ENCODE measurements around the gene PEX7. TPM values are rescaled to one million over a fixed set of nuclear protein-coding genes. Genes with fewer than 3 reads are reported as not detected.

PEX7 gene
- total and polyA plus RNA-seq, 2 donors (not counting 1 experiment from before 2014, with no cell fraction given): 10.2 to 18.0 TPM

DNA sequence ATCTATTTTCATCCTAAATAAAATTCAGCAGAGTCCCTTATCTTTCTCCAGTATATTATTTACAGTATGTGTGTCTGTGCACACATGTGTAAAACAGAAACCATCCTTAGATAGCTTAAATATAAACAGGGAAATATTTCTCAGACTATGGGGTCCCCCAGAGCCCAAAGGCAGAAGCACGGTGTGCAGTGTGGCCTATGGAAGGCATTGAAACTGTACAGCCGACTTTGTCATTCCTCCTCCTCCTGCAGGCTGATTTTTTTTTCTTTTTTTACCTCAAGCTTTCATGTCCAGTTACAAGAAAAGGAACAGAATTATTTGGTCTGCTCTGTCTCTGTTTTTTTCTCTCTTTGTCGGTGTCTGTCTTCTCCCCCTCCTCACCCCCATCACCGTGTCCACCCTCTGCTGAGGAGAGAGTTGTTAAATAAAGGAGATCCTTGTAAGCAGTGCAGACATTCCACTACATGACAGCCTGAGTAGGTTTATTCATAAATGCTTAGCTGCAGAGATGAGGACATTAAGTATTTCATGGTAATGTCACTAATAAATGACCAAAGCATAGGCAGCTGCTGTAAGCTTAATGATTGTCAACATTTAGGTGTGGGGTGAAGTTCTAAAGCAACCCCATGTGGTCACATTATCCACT lies 67.9 kb downstream of the PEX7 start:
- Histone ChIP-seq H3K4me1 (ENCODE audit: control insufficient read depth, extremely low read depth, insufficient read depth, low read length) (no peaks in the 10 kb centered on the region), H3K9ac (ENCODE audit: insufficient read depth, low read length) (no peak overlapping the region), H3K79me2 (ENCODE audit: control insufficient read depth, insufficient read depth, low read length) (no peaks in the 10 kb centered on the region), H3K27me3 (ENCODE audit: control insufficient read depth, insufficient read depth, low read length) (no peaks in the 10 kb centered on the region), H3K9me3 (ENCODE audit: control insufficient read depth, insufficient read depth, low read depth, low read length) (no peaks in the 10 kb centered on the region), H3K4me2 (ENCODE audit: extremely low read depth, insufficient read depth, low read length) (no peak overlapping the region), H4K20me1 (ENCODE audit: control insufficient read depth, extremely low read depth, insufficient read depth, low read length) (no peaks in the 10 kb centered on the region), H3K4me3 (replicated peaks in 1 of 4; ENCODE audit: control extremely low read depth in 1 of 4, insufficient read depth in 1 of 4, low read depth in 3 of 4, low read length in 4 of 4) (no peak overlapping the region), H3K36me3 (ENCODE audit: control insufficient read depth, insufficient read depth, low read length) (no peaks in the 10 kb centered on the region), H3K27ac (ENCODE audit: insufficient read depth, low read length) (no peak overlapping the region), H2AFZ (ENCODE audit: low read length) (no peak overlapping the region)
- TF ChIP-seq, protein P1, sequence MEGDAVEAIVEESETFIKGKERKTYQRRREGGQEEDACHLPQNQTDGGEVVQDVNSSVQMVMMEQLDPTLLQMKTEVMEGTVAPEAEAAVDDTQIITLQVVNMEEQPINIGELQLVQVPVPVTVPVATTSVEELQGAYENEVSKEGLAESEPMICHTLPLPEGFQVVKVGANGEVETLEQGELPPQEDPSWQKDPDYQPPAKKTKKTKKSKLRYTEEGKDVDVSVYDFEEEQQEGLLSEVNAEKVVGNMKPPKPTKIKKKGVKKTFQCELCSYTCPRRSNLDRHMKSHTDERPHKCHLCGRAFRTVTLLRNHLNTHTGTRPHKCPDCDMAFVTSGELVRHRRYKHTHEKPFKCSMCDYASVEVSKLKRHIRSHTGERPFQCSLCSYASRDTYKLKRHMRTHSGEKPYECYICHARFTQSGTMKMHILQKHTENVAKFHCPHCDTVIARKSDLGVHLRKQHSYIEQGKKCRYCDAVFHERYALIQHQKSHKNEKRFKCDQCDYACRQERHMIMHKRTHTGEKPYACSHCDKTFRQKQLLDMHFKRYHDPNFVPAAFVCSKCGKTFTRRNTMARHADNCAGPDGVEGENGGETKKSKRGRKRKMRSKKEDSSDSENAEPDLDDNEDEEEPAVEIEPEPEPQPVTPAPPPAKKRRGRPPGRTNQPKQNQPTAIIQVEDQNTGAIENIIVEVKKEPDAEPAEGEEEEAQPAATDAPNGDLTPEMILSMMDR (conservative IDR thresholded peaks at IDR 0.05 in 1 of 2, IDR thresholded peaks at IDR 0.05 in 1 of 2; ENCODE audit: low read depth in 1 of 2, low read length in 2 of 2): no peak
- TF ChIP-seq EZH2 (IDR thresholded peaks at IDR 0.05; ENCODE audit: low read length, missing control alignments): no peak
- no peak for DNase-seq (ENCODE audit: low read depth in 2 of 2)

DNA sequence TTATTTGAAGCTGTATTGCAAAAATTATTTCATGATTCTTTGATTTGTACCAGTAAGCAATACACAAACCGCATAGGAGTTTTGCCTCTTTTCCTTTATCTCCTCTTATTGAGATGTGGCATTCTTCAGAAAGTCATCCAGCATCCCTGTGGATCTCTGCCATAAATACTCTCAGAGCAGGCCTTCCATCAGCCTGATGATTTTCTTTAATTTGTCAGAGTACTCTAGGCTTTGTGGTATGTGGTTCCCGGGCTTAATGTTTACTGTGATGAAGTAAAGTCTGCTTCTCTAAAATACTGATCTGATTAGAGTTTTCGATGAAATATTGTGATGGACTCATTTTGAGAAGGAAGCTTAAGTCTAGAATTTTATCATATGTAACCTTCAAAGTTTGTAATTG lies 68.6 kb downstream of the PEX7 start:
- Histone ChIP-seq H3K9ac (ENCODE audit: insufficient read depth, low read length) (no peak overlapping the region), H2AFZ (ENCODE audit: low read length) (no peak overlapping the region), H3K4me2 (ENCODE audit: extremely low read depth, insufficient read depth, low read length) (no peak overlapping the region), H3K9me3 (ENCODE audit: control insufficient read depth, insufficient read depth, low read depth, low read length) (no peaks in the 10 kb centered on the region), H3K27me3 (ENCODE audit: control insufficient read depth, insufficient read depth, low read length) (no peaks in the 10 kb centered on the region), H3K36me3 (ENCODE audit: control insufficient read depth, insufficient read depth, low read length) (no peaks in the 10 kb centered on the region), H3K27ac (ENCODE audit: insufficient read depth, low read length) (no peak overlapping the region), H4K20me1 (ENCODE audit: control insufficient read depth, extremely low read depth, insufficient read depth, low read length) (no peaks in the 10 kb centered on the region), H3K79me2 (ENCODE audit: control insufficient read depth, insufficient read depth, low read length) (no peaks in the 10 kb centered on the region), H3K4me3 (replicated peaks in 1 of 4; ENCODE audit: control extremely low read depth in 1 of 4, insufficient read depth in 1 of 4, low read depth in 3 of 4, low read length in 4 of 4) (no peak overlapping the region), H3K4me1 (ENCODE audit: control insufficient read depth, extremely low read depth, insufficient read depth, low read length) (no peaks in the 10 kb centered on the region)
- TF ChIP-seq EZH2 (IDR thresholded peaks at IDR 0.05; ENCODE audit: low read length, missing control alignments): no peak
- TF ChIP-seq, protein P1 (conservative IDR thresholded peaks at IDR 0.05 in 1 of 2, IDR thresholded peaks at IDR 0.05 in 1 of 2; ENCODE audit: low read depth in 1 of 2, low read length in 2 of 2): no peak
- peak in 1 of 2 donors; percentile 27 for DNase-seq (ENCODE audit: low read depth in 2 of 2)

DNA sequence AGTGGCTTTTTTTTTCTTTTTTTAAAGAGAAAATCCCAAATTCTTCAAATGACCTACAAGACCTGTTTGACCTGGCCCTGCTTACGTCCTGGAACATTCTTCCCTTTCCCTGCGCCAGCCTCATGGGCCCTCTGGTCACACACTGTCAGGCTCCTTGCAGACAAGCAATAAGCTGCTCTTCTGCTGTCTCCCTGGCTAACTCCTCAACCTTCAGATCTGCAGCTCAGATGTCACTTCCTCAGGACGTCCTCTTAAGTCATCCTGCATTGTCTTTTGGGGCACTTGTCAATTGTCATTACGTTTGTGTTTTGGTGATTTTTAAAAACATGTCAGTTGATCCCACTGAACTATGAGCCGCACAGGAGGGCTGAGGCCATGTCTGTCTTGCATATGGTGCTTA lies 70.8 kb downstream of the PEX7 start:
- Histone ChIP-seq H3K27ac (ENCODE audit: insufficient read depth, low read length) (no peak overlapping the region), H3K79me2 (ENCODE audit: control insufficient read depth, insufficient read depth, low read length) (no peaks in the 10 kb centered on the region), H3K9ac (ENCODE audit: insufficient read depth, low read length) (no peak overlapping the region), H3K27me3 (ENCODE audit: control insufficient read depth, insufficient read depth, low read length) (no peaks in the 10 kb centered on the region), H4K20me1 (ENCODE audit: control insufficient read depth, extremely low read depth, insufficient read depth, low read length) (no peaks in the 10 kb centered on the region), H3K4me3 (replicated peaks in 1 of 4; ENCODE audit: control extremely low read depth in 1 of 4, insufficient read depth in 1 of 4, low read depth in 3 of 4, low read length in 4 of 4) (no peak overlapping the region), H2AFZ (ENCODE audit: low read length) (no peak overlapping the region), H3K4me2 (ENCODE audit: extremely low read depth, insufficient read depth, low read length) (no peak overlapping the region), H3K4me1 (ENCODE audit: control insufficient read depth, extremely low read depth, insufficient read depth, low read length) (no peaks in the 10 kb centered on the region), H3K36me3 (ENCODE audit: control insufficient read depth, insufficient read depth, low read length) (no peaks in the 10 kb centered on the region), H3K9me3 (ENCODE audit: control insufficient read depth, insufficient read depth, low read depth, low read length) (no peaks in the 10 kb centered on the region)
- TF ChIP-seq, protein P1 (conservative IDR thresholded peaks at IDR 0.05 in 1 of 2, IDR thresholded peaks at IDR 0.05 in 1 of 2; ENCODE audit: low read depth in 1 of 2, low read length in 2 of 2): no peak
- TF ChIP-seq EZH2 (IDR thresholded peaks at IDR 0.05; ENCODE audit: low read length, missing control alignments): no peak
- DNase-seq (ENCODE audit: low read depth in 2 of 2): no peak

Data from fibroblast of lung (primary cell).